Uterus (tissue), 2 donors: ENCODE results near the gene FRMD8.

Experiments
- CTCF ChIP-seq, 4 experiments: fragments of 200-600 bp in 2 of 4; fragments of 450-650 bp in 2 of 4; sonication (generic) in 2 of 4; IDR thresholded peaks; one replicate each; pipeline ENCODE4 v1.5.1; 2016 to 2019; ENCODE audit warnings: antibody characterized with exemption in 4 of 4, mild to moderate bottlenecking in 2 of 4, moderate library complexity in 1 of 4
- POLR2A ChIP-seq, 2 donors: fragments of 450-650 bp; IDR thresholded peaks; one replicate each; pipeline ENCODE4 v1.6.1; 2016; ENCODE audit warnings: antibody characterized with exemption in 2 of 2, mild to moderate bottlenecking in 1 of 2, moderate library complexity in 1 of 2

GRCh38 chr11:65426839-65427690 lies 40.6 kb downstream of the FRMD8 start:
- TF ChIP-seq CTCF (IDR thresholded peaks at IDR 0.05), result no peak
- TF ChIP-seq POLR2A (IDR thresholded peaks at IDR 0.05), result peak in 1 of 2 donors; percentile 18
